MCF 10A (cell line): ENCODE data around the gene ZFYVE21. TPM values are rescaled to one million over a fixed set of nuclear protein-coding genes. Genes with fewer than 3 reads are reported as not detected.

Source experiments
- BruUV-seq: library from RNA; stranded (reverse); fragments of 400-500 nt; replicated peaks from 2 replicates; lab custom pipeline; 2021; lab: Mats Ljungman, UMichigan
- CTCF ChIA-PET: fragments of 300-600 bp; sonication (Branson Sonifier 250); formaldehyde crosslinking; extraction: SDS; loops from one replicate; lab custom pipeline; 2021; ENCODE audit warnings: antibody characterized with exemption, inconsistent platforms; lab: Yijun Ruan, JAX
- POLR2A ChIA-PET: fragments of 300-600, 350-650 bp; sonication (Branson Sonifier 250); formaldehyde crosslinking; extraction: SDS; loops from one replicate; lab custom pipeline; 2020; ENCODE audit warnings: antibody characterized with exemption, inconsistent platforms; lab: Yijun Ruan, JAX
- DNase-seq: peaks from one replicate; pipeline ENCODE4 v3.0.0-alpha.2; 2018; ENCODE audit not compliant: unreplicated experiment
- H3K27ac Mint-ChIP-seq: one replicate; pipeline ENCODE4 v1.8.0; 2022; ENCODE audit warnings: mild to moderate bottlenecking, low read depth, mixed read lengths; ENCODE audit not compliant: unreplicated experiment
- H3K27me3 Mint-ChIP-seq: one replicate; pipeline ENCODE4 v1.8.0; 2022; ENCODE audit warnings: mixed read lengths; ENCODE audit not compliant: insufficient read depth, unreplicated experiment
- H3K36me3 Mint-ChIP-seq: one replicate; pipeline ENCODE4 v1.8.0; 2022; ENCODE audit warnings: mild to moderate bottlenecking, moderate library complexity, mixed read lengths; ENCODE audit not compliant: insufficient read depth, unreplicated experiment
- H3K4me1 Mint-ChIP-seq: one replicate; pipeline ENCODE4 v1.8.0; 2022; ENCODE audit warnings: mixed read lengths; ENCODE audit not compliant: insufficient read depth, unreplicated experiment
- H3K4me3 Mint-ChIP-seq: one replicate; pipeline ENCODE4 v1.8.0; 2022; ENCODE audit warnings: mild to moderate bottlenecking, moderate library complexity, mixed read lengths; ENCODE audit not compliant: unreplicated experiment
- H3K9me3 Mint-ChIP-seq: one replicate; pipeline ENCODE4 v1.8.0; 2022; ENCODE audit warnings: mixed read lengths; ENCODE audit not compliant: unreplicated experiment
- intact Hi-C: fragments of 100-400 bp; cut with micrococcal nuclease; formaldehyde crosslinking; loops from 2 replicates; pipeline ENCODE4 v1.14.1; 2022
- total RNA-seq: library from RNA; stranded (reverse); gene quantifications from 2 replicates; pipeline ENCODE4 v1.2.3, GENCODE V29; 2022
- TF ChIP-seq, protein P1 (sequence below): fragments of 200-600 bp; IDR thresholded peaks from one replicate; pipeline ENCODE4 v1.8.0; 2022; ENCODE audit warnings: antibody characterized with exemption, mild to moderate bottlenecking; ENCODE audit not compliant: unreplicated experiment

Gene ZFYVE21
- total RNA-seq, 1 experiment from 2014 or later = 35.5 TPM

DNA sequence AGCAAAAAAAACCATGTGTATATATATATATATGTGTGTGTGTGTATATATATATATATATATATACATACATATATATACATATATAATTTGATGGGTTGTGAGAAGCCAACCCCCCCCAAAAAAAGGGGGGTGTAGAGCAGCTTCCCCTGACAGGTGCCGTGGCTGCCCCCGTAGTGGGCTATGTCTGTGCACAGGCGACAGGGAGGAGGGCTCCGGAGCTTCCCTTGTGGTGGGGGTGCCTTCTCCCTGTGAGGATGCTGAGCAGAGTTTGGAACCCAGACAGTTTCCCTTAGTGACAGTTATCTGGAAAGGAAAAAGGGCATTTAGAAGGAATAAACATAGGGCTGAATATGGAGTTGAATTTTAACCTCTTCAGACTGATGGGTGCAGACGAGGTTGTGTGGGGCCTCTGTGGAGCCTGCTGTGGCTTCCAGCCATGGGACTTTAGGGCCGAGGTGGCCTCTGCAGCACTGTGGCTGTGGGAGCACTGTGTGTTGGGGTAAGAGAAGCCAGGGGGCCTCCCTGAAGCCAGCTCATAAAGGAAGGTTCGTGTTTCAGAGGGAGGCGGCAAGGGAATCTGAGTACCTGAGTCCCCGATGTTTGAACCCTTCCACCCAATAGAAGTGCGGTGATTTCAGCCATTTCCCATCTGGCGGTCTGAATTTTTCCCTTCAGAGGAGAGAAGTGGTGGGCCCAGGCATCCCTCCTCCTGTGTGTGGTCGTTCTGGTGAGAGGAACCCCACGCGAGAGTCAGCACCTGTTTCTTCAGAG lies 20.1 kb upstream of the ZFYVE21 start:
- POLR2A ChIA-PET = interaction anchor here (1.1 to 1.4 kb wide), 2 partner anchors 17 to 20 kb away, joined by 3 to 6 read pairs; partner anchors contain the start of genes XRCC3 and ZFYVE21
- Mint-ChIP-seq H3K4me1 (peaks cover 14% of the 10 kb centered on the region), H3K27ac (no peak overlapping the region), H3K27me3 (no peaks in the 10 kb centered on the region), H3K4me3 (no peak overlapping the region), H3K36me3 (peaks cover 56% of the 10 kb centered on the region), H3K9me3 (no peaks in the 10 kb centered on the region)
- intact Hi-C loops = no loop called here
- BruUV-seq = no TSS peak
- DNase-seq = no peak
- TF ChIP-seq, protein P1, sequence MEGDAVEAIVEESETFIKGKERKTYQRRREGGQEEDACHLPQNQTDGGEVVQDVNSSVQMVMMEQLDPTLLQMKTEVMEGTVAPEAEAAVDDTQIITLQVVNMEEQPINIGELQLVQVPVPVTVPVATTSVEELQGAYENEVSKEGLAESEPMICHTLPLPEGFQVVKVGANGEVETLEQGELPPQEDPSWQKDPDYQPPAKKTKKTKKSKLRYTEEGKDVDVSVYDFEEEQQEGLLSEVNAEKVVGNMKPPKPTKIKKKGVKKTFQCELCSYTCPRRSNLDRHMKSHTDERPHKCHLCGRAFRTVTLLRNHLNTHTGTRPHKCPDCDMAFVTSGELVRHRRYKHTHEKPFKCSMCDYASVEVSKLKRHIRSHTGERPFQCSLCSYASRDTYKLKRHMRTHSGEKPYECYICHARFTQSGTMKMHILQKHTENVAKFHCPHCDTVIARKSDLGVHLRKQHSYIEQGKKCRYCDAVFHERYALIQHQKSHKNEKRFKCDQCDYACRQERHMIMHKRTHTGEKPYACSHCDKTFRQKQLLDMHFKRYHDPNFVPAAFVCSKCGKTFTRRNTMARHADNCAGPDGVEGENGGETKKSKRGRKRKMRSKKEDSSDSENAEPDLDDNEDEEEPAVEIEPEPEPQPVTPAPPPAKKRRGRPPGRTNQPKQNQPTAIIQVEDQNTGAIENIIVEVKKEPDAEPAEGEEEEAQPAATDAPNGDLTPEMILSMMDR = no peak
- CTCF ChIA-PET = no interaction called here

DNA sequence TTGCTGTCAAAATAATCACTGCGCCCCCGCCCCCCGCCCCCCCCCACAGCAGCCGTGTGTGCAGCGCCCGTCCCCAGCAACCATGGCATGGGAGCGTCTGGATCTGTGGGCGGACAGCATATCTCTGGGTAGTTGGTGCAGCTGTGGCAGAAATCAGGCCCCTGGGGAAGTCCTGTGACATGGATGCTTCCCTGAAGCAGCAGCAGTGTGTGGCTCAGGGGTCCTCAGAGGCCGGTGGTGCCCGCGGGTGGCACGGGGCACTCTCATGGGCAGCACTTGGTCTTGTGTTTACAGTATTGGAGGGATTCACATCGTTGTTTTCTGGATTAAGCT lies 19.6 kb upstream of the ZFYVE21 start:
- ChIA-PET CTCF (no interaction called here), POLR2A (interaction anchor here (1.4 kb wide), 1 partner anchor 19 kb away, joined by 6 read pairs; the partner anchor contains the start of genes XRCC3 and ZFYVE21)
- H3K36me3 Mint-ChIP-seq = peaks cover 56% of the 10 kb centered on the region
- no peak overlapping the region for H3K4me3 Mint-ChIP-seq
- intact Hi-C loops = no loop called here
- no peaks in the 10 kb centered on the region for H3K9me3 Mint-ChIP-seq
- H3K27me3 Mint-ChIP-seq = no peaks in the 10 kb centered on the region
- H3K27ac Mint-ChIP-seq = peak overlapping the region; percentile 39
- no TSS peak for BruUV-seq
- DNase-seq = no peak
- TF ChIP-seq, protein P1 = no peak
- peaks cover 14% of the 10 kb centered on the region for H3K4me1 Mint-ChIP-seq

DNA sequence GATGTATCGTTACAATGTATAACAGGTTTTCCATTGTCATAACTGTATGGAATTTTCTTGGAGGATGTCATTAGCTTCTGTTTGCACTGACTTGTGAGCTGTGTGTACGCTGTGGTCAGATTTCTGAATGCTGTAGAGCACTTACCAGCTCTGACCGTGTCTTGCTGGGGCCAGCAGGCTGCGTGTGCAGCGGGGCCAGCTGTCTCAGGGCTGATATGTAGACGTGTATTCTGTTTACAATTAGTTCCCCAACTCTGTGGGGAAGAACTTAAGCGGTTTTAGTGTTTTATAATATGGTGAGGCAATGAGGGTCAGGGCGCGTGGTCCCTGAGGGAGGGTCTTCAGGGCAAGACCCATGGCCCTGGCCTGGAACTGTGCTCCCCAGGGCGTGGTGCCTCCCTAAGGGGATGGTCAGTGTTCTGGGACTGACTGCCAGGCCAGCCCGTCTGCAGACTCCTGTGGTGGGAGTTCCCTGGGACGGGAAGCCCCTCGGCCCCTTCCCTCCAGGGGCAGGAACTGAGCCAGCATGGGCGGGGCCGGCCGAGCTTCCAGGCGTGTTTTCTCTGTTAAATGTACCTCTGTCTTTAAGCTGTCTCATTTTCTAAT lies 19.0 kb upstream of the ZFYVE21 start:
- Mint-ChIP-seq H3K27me3 (no peaks in the 10 kb centered on the region), H3K4me3 (no peak overlapping the region)

DNA sequence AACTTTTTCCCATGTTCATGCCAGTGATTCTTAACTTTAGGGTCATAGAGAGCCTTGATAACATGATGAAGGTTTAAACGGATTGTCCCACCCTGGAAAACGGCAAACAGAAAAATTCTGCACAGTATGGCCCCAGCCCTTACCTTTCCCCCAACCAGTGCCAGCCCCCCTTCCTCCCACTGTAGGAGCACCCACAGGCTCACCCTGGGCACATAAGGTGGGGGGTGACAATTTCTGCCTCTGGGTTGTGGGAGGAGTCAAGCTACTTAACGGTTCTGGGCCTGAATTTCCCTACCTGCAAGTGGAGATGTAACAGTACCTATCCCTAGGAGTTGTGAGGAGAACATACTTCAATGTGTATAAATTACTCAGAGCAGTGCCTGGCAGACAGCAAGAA lies 18.4 kb upstream of the ZFYVE21 start:
- DNase-seq = no peak
- peaks cover 57% of the 10 kb centered on the region for H3K36me3 Mint-ChIP-seq
- peaks cover 14% of the 10 kb centered on the region for H3K4me1 Mint-ChIP-seq
- TF ChIP-seq, protein P1 = no peak
- no peak overlapping the region for H3K4me3 Mint-ChIP-seq
- BruUV-seq = no TSS peak
- H3K27me3 Mint-ChIP-seq = no peaks in the 10 kb centered on the region
- CTCF ChIA-PET = no interaction called here
- intact Hi-C loops = no loop called here
- POLR2A ChIA-PET = interaction anchor here (0.6 to 0.7 kb wide), 2 partner anchors 14 to 1137 kb away, joined by 3 read pairs; no protein-coding TSS in a partner anchor
- no peak overlapping the region for H3K27ac Mint-ChIP-seq
- H3K9me3 Mint-ChIP-seq = no peaks in the 10 kb centered on the region

More for the DNA sequence above, 19.0 kb upstream of the ZFYVE21 start:
- POLR2A ChIA-PET = interaction anchor here (0.6 to 0.7 kb wide), 2 partner anchors 15 to 1137 kb away, joined by 3 read pairs; no protein-coding TSS in a partner anchor
- Mint-ChIP-seq H3K36me3 (peaks cover 56% of the 10 kb centered on the region), H3K4me1 (peaks cover 14% of the 10 kb centered on the region), H3K27ac (peak overlapping the region; percentile 39), H3K9me3 (no peaks in the 10 kb centered on the region)
- TF ChIP-seq, protein P1 = no peak
- TSS peak; percentile 3 for BruUV-seq
- intact Hi-C loops = no loop called here
- CTCF ChIA-PET = interaction anchor here (0.6 kb wide), 1 partner anchor 15 kb away, joined by 3 read pairs; no protein-coding TSS in a partner anchor
- no peak for DNase-seq
